Bronchial epithelial cell (primary cell): ENCODE data around the gene MT1G. TPM values are rescaled to one million over a fixed set of nuclear protein-coding genes. Genes with fewer than 3 reads are reported as not detected.
"Not testable (repeated sequence)": the region's sequence is repeated elsewhere in the genome, so short reads cannot be mapped to it uniquely, and the experiment has no call there.

Experiments
- DNase-seq: peaks from one replicate; pipeline ENCODE4 v3.0.0-alpha.2; 2010; ENCODE audit warnings: low read depth
- FAIRE-seq: peaks from 2 replicates; lab custom pipeline; 2011; peaks lifted over from hg19 to GRCh38; lab: Jason Lieb, UNC
- H3K27me3 ChIP-seq: 2 replicates; pipeline ENCODE4 v1.5.1; 2011; ENCODE audit warnings: low read length; ENCODE audit not compliant: control insufficient read depth, insufficient read depth
- H3K36me3 ChIP-seq: 2 replicates; pipeline ENCODE4 v1.5.1; 2011; ENCODE audit warnings: low read length; ENCODE audit not compliant: control insufficient read depth, insufficient read depth
- H3K4me3 ChIP-seq: 2 replicates; pipeline ENCODE4 v1.5.1; 2011; ENCODE audit warnings: mild to moderate bottlenecking, low read depth, low read length, control low read depth
- CTCF ChIP-seq: IDR thresholded peaks from 2 replicates; pipeline ENCODE4 v1.5.1; 2011; ENCODE audit warnings: mild to moderate bottlenecking, moderate library complexity, low read length, control low read depth, inconsistent platforms; ENCODE audit not compliant: insufficient read depth, severe bottlenecking
- total RNA-seq: library from RNA; depleted of rRNA; stranded (reverse); fragments of >200 nt; gene quantifications from 2 replicates; pipeline ENCODE4 v1.2.1, GENCODE V29; 2014

The MT1G gene
- total RNA-seq, 1 donor from 2014 or later = not detected

GRCh38 chr16:56679078-56679730 lies 11.3 kb upstream of the MT1G start:
- DNase-seq (no peak), FAIRE-seq (no peak)
- Histone ChIP-seq H3K4me3 (no peak overlapping the region), H3K27me3 (no peaks in the 10 kb centered on the region), H3K36me3 (peaks cover 8% of the 10 kb centered on the region)
- no peak for TF ChIP-seq CTCF

GRCh38 chr16:56677474-56677873 lies 9.6 kb upstream of the MT1G start:
- no peak for DNase-seq
- no peak for FAIRE-seq
- Histone ChIP-seq H3K27me3 (no peaks in the 10 kb centered on the region), H3K4me3 (no peak overlapping the region), H3K36me3 (peaks cover 2% of the 10 kb centered on the region)
- TF ChIP-seq CTCF = no peak

DNA sequence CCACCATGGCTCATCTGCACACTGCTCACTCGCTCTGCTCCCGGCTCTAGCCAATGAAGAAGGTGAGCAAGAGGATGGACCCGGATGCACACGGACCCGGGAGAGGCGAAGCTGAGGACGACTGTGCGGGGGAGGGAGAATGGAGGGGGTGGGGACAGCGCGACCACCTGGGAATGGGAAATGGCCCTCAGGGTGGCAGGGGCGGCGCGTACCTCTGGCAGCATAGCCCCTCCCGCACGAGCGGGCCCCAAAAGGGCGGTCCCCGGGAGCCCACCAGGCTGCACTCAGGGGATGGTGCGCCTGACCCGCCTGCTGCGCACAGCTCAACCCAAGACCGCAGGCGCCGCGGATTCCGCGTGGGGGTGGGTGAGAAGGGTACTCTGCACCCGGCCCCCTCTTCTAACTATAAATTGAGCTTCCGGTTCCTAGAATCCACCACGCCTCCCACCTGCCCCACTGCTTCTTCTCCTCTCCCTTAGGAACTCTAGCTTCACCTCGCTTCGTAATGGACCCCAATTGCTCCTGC lies 7.9 kb upstream of the MT1G start:
- H3K36me3 ChIP-seq = no peaks in the 10 kb centered on the region
- no peak for TF ChIP-seq CTCF
- no peak overlapping the region for H3K4me3 ChIP-seq
- H3K27me3 ChIP-seq = no peaks in the 10 kb centered on the region
- no peak for FAIRE-seq
- no peak for DNase-seq

DNA sequence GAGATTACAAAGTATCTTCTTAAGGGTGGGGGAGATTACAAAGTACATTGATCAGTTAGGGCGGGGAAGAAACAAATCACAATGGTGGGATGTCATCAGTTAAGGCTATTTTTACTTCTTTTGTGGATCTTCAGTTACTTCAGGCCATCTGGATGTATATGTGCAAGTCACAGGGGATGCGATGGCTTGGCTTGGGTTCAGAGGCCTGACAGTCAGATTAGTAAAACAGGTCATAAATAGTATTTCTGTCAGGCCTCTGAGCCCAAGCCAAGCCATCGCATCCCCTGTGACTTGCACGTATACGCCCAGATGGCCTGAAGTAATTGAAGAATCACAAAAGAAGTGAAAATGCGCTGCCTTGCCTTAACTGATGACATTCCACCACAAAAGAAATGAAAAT lies 6.7 kb upstream of the MT1G start:
- H3K4me3 ChIP-seq, H3K36me3 ChIP-seq, H3K27me3 ChIP-seq, FAIRE-seq, DNase-seq: not testable (repeated sequence)

GRCh38 chr16:56673921-56674320 lies 6.1 kb upstream of the MT1G start:
- Histone ChIP-seq H3K4me3 (no peak overlapping the region), H3K27me3 (peaks cover 11% of the 10 kb centered on the region), H3K36me3 (no peaks in the 10 kb centered on the region)
- TF ChIP-seq CTCF = peak; percentile 75
- FAIRE-seq = no peak
- peak; percentile 35 for DNase-seq

- Histone ChIP-seq H3K36me3 (no peaks in the 10 kb centered on the region), H3K27me3 (peaks cover 19% of the 10 kb centered on the region), H3K4me3 (no peak overlapping the region)
- no peak for FAIRE-seq
- no peak for TF ChIP-seq CTCF
- peak; percentile 27 for DNase-seq
Measured at GRCh38 chr16:56672761-56673536, 5.1 kb upstream of the MT1G start.

GRCh38 chr16:56672171-56672570 lies 4.3 kb upstream of the MT1G start:
- not testable (repeated sequence) for DNase-seq, H3K4me3 ChIP-seq, H3K36me3 ChIP-seq, FAIRE-seq
- peaks cover 21% of the 10 kb centered on the region for H3K27me3 ChIP-seq

- H3K4me3 ChIP-seq, H3K36me3 ChIP-seq: not testable (repeated sequence)
- DNase-seq (peak; percentile 46), FAIRE-seq (peak; percentile 88)
- H3K27me3 ChIP-seq = peaks cover 25% of the 10 kb centered on the region
Measured at GRCh38 chr16:56671691-56672090, 3.8 kb upstream of the MT1G start.
